NCI-H345 treated with DMSO at 0.1 percent for 48 hours (cell line): ENCODE results near the gene AFDN.

ENCODE experiments used
- DNase-seq: peaks from one replicate; lab custom pipeline; 2025; ENCODE audit not compliant: unreplicated experiment; lab: John Stamatoyannopoulos, UW

AFDN gene

DNA sequence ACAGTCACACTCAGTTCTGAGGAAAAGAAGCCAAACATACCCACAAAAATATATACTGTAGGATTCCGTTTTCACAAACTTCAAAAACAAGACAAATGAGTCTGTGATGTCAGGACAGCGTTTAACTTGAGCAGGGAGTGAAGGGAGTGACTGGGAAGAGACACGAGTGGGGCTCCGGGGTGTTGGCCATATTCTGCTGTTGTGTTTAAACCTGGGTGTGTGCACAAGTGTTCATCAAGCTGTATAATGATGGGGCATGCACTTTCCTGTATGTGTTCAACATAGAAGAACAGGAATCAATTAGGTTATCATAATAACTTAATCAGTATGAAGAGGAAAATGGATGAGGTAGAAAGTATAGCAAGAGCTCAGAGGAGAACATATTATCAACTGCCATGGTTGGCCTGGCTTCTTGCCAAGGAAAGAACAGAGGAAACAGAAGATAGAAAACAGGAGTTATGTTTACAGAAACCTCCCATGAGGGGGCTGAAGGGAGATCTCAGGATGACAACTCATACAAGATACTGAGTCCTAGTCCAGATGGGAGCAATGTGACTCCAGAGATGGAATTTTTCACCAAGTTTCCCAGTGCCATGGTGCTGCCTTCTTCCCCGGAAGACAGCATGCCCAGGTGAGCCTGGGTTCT, 15.1 kb upstream of the AFDN start:
- DNase-seq, result peak; percentile 49

DNA sequence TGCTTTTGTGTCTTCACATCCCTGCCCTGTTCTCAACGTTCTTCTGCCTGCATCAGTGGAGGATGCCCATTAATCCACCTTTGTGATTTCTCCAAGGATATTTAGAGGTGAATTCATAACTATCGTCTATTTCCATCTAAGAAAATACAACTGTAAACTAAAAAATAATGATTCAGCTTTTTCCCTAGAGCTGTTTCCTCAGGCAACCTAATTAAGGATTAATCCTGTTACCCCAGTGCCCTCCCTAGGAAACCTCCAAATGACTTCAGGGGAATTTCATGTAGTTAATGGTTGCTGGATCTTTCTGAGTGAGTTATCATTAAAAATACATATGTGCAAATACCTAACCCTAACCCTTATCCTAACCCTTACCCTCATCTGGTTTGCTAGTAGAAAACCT, 14.6 kb upstream of the AFDN start:
- no peak for DNase-seq

DNA sequence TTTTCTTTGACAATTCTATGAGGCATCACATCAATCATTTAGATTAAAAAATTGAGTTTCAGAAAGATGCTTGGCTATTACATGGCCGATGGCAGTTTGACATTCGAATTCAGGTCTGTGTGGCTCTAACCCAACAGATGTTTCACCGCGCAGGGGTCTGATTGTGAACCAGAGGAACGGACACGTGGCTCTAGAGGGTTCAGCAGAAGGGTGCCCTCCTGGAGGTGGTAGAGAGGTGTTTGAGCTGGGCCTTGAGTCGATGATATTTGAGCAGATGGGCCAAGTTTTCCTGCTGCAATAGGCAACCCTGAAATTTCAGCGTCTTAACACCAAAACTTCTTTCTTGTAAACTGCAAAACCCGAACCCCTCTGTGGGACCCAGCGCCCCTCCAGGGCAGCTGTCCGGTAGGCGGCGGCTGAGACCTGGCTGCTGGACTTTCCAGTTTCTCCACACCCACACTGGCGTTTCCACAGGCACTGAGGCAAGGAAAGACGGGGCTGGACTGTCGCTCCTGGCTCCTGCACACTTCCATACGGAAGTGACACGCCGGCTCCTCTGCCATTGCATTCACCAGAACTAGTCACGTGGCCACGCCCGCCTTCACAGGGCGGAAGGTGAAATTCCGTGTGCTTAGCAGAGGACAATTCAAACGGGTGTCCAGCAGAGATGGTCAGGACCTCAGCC, 11.3 kb upstream of the AFDN start:
- DNase-seq, result no peak

- DNase-seq, result no peak
Measured at GRCh38 chr6:167817016-167817415, 9.7 kb upstream of the AFDN start.

DNA sequence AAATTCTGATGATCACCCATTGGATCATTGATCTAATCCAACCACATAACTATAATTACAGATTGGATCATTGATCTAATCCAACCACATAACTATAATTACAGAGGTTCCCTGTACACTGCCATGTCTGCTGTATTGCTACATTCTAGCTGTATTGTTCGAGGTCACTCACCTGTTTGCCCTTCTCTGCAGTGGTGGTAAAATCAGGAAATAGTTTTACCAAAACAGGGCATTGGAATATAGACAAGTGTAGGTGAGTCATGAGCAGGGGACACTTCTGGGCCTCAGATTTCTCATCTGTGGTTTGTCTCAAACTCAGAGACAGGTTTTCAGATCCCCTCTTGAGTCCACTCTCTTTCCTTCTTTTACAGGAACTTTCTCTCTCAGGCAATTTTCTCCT, 9.0 kb upstream of the AFDN start:
- no peak for DNase-seq

- DNase-seq, result no peak
Measured at GRCh38 chr6:167819576-167819975, 7.1 kb upstream of the AFDN start.

- no peak for DNase-seq
Measured at GRCh38 chr6:167820681-167821080, 6.0 kb upstream of the AFDN start.

- no peak for DNase-seq
Measured at GRCh38 chr6:167824591-167825331, 1.9 kb upstream of the AFDN start.

- no peak for DNase-seq
Measured at GRCh38 chr6:167825332-167826229, 1.1 kb upstream of the AFDN start.

DNA sequence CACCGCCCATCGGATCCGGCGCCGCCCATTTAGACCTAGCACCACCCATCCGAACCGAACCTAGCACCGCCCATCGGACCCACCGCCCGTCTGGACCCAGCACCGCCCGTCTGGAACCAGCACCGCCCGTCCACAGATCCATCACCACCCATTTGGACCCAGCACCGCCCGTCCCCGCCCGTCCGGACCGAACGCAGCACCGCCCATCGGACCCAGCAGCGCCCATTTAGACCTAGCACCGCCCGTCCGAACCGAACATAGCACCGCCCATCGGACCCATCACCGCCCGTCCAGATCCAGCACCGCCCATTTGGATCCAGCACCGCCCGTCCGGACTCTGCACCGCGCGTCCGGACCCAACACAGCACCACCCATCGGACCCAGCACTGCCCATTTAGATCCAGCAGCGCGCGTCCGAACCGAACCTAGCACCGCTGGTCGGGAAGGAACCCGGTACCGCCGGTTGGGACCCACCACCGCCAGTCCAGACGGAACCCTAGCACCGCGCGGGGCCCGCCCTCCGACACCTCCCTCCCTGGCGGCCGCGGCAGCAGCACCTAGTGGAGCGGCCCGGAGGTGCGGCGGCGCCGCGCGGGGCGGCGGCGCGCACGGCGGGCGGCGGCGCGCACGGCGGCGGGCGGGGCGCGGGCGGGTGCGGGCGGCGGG, 348 bp upstream of the AFDN start:
- peak; percentile 49 for DNase-seq

GRCh38 chr6:167827583-167828324, 1.0 kb downstream of the AFDN start:
- DNase-seq, result no peak

- DNase-seq, result no peak
Measured at GRCh38 chr6:167828325-167828956, 1.7 kb downstream of the AFDN start.

DNA sequence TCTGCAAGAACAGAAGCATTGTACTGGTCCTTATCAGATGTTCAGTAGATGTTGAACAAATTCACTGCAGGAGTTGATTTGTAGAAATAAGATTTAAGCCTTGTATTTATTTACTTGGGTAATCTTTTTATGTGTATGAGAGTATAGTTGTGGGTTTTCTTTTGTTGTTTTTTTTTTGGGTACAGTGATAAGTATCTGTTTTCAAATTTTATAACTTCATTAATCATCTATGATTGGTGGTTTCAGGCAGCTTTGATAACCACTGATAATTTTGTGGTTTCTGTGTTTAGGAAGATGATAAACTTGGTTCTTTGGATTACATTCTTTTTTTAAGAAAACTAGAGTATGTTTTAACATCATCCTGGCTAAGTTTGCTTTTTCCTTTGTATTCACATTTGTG, 2.8 kb downstream of the AFDN start:
- DNase-seq, result no peak

- no peak for DNase-seq
Measured at GRCh38 chr6:167831281-167831828, 4.6 kb downstream of the AFDN start.

GRCh38 chr6:167832497-167833395, 6.0 kb downstream of the AFDN start:
- DNase-seq, result no peak

DNA sequence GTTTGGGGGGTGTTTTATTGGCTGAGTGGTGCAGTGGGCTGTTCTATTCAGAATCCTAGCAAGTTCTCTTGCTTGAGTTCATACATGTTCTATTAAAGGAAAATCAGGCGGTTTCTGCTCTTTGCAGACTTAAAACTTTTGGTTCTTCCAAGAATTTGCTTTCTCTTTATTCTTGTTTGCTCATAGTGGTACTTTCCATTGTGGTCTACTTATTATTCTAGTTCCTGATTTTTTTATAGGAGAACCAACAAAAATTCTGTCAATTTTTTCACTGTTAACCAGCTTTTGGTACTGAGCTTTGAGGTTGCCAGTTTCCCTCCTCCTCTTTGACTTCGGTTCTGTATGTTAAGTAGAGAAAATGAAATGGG, 6.7 kb downstream of the AFDN start:
- no peak for DNase-seq

GRCh38 chr6:167835260-167835659, 8.5 kb downstream of the AFDN start:
- DNase-seq, result no peak

DNA sequence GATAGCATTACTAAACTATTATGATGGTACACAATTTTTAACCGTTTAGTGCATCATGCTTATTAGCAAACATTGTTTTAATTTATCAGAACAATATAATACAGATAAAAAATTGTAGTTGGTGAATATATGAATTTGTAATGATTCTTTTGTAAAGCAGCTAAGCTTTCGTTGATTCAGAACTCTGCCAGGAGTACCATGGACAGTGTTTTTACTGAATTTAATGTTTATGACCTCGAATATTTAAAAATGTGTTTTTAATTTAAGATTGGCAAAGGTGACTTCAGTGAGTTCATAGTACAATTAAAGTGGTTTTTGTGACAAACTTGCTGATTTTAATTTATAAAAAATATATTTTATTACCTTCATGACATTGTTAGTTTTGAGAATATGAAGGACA, 10.0 kb downstream of the AFDN start:
- DNase-seq, result no peak
